CD14-positive monocyte (primary cell): ENCODE results near the gene KCNN4. TPM values are rescaled to one million over a fixed set of nuclear protein-coding genes. Genes with fewer than 3 reads are reported as not detected.

Experiments
- DNase-seq, 3 donors: peaks; one replicate each; pipeline ENCODE4 v3.0.0-alpha.2; 2011 to 2022
- H2AFZ ChIP-seq: 2 replicates; pipeline ENCODE4 v1.6.0; 2012; ENCODE audit warnings: mild to moderate bottlenecking, low read depth, low read length, inconsistent platforms; ENCODE audit not compliant: insufficient read depth, poor library complexity, severe bottlenecking
- H3K27ac ChIP-seq, 2 donors: 1 replicate in 1 of 2; 2 replicates in 1 of 2; pipeline ENCODE4 v1.5.1; 2012 to 2013; ENCODE audit warnings: low read length in 2 of 2, control low read depth in 1 of 2, inconsistent platforms in 1 of 2, low read depth in 1 of 2, mild to moderate bottlenecking in 1 of 2
- H3K27me3 ChIP-seq, 2 donors: one replicate each; pipeline versions ENCODE4 v1.6.0 to v1.6.1; 2011 to 2013; ENCODE audit warnings: low read length in 2 of 2; ENCODE audit not compliant: control insufficient read depth in 2 of 2, insufficient read depth in 2 of 2
- H3K36me3 ChIP-seq, 2 donors: replicated peaks in 1 of 2; 1 replicate in 1 of 2; 2 replicates in 1 of 2; pipeline versions ENCODE4 v1.5.1 to v1.6.1; 2012 to 2013; ENCODE audit warnings: low read length in 2 of 2, control low read depth in 1 of 2, inconsistent platforms in 1 of 2, mild to moderate bottlenecking in 1 of 2; ENCODE audit not compliant: insufficient read depth in 2 of 2, control insufficient read depth in 1 of 2
- H3K4me1 ChIP-seq, 2 donors: 1 replicate in 1 of 2; 2 replicates in 1 of 2; pipeline versions ENCODE4 v1.5.1 to v1.6.1; 2012 to 2013; ENCODE audit warnings: low read length in 2 of 2, control low read depth in 1 of 2, inconsistent platforms in 1 of 2, mild to moderate bottlenecking in 1 of 2, moderate library complexity in 1 of 2; ENCODE audit not compliant: insufficient read depth in 2 of 2, control insufficient read depth in 1 of 2
- H3K4me2 ChIP-seq: replicated peaks from 2 replicates; pipeline ENCODE3; 2012; ENCODE audit warnings: low read length, moderate library complexity, mild to moderate bottlenecking; ENCODE audit not compliant: poor library complexity, severe bottlenecking; ENCODE audit errors: extremely low read depth
- H3K4me3 ChIP-seq, 3 experiments: fragments of 200-600 bp in 1 of 3; sonication (generic) in 1 of 3; replicated peaks in 1 of 3; 1 replicate in 2 of 3; 2 replicates in 1 of 3; pipeline ENCODE4 v1.5.1; 2011 to 2013; ENCODE audit warnings: low read length in 3 of 3, mild to moderate bottlenecking in 3 of 3, control low read depth in 2 of 3, low read depth in 2 of 3, inconsistent platforms in 1 of 3, moderate library complexity in 1 of 3
- H3K79me2 ChIP-seq: 2 replicates; pipeline ENCODE4 v1.6.0; 2012; ENCODE audit warnings: mild to moderate bottlenecking, control low read depth, inconsistent platforms, low read length, moderate library complexity; ENCODE audit not compliant: insufficient read depth
- H3K9ac ChIP-seq: 2 replicates; pipeline ENCODE4 v1.6.0; 2017; ENCODE audit warnings: low read length, mild to moderate bottlenecking; ENCODE audit not compliant: insufficient read depth, poor library complexity, severe bottlenecking
- H3K9me3 ChIP-seq, 2 donors: replicated peaks in 1 of 2; 1 replicate in 1 of 2; 2 replicates in 1 of 2; pipeline versions ENCODE4 v1.5.1 to v1.6.1; 2012 to 2013; ENCODE audit warnings: low read length in 2 of 2, control low read depth in 1 of 2; ENCODE audit not compliant: control insufficient read depth in 1 of 2, insufficient read depth in 1 of 2
- H4K20me1 ChIP-seq: 2 replicates; pipeline ENCODE4 v1.6.0; 2012; ENCODE audit warnings: mild to moderate bottlenecking, low read length, control low read depth, moderate library complexity; ENCODE audit not compliant: insufficient read depth
- H3K27ac Mint-ChIP-seq, 7 donors: one replicate each; pipeline ENCODE4 v1.8.0; 2020; ENCODE audit warnings: mild to moderate bottlenecking in 7 of 7, mixed read lengths in 7 of 7, moderate library complexity in 6 of 7, inconsistent platforms in 2 of 7
- H3K27me3 Mint-ChIP-seq, 3 donors: one replicate each; pipeline ENCODE4 v1.8.0; 2021 to 2022; ENCODE audit warnings: low read depth in 3 of 3, mild to moderate bottlenecking in 3 of 3, mixed read lengths in 3 of 3, moderate library complexity in 3 of 3, inconsistent platforms in 1 of 3
- H3K36me3 Mint-ChIP-seq, 2 donors: one replicate each; pipeline ENCODE4 v1.8.0; 2020; ENCODE audit warnings: mixed read lengths in 2 of 2, inconsistent platforms in 1 of 2, mild to moderate bottlenecking in 1 of 2
- H3K4me1 Mint-ChIP-seq: one replicate; pipeline ENCODE4 v1.8.0; 2020; ENCODE audit warnings: mild to moderate bottlenecking, mixed read lengths
- H3K4me3 Mint-ChIP-seq, 2 donors: one replicate each; pipeline ENCODE4 v1.8.0; 2020; ENCODE audit warnings: mild to moderate bottlenecking in 2 of 2, mixed read lengths in 2 of 2, moderate library complexity in 1 of 2
- H3K9me3 Mint-ChIP-seq, 7 donors: one replicate each; pipeline ENCODE4 v1.8.0; 2020 to 2022; ENCODE audit warnings: mixed read lengths in 7 of 7, mild to moderate bottlenecking in 6 of 7, moderate library complexity in 6 of 7, inconsistent platforms in 2 of 7
- CTCF ChIP-seq: fragments of 200-600 bp; IDR thresholded peaks from one replicate; pipeline ENCODE4 v1.8.0; 2022; ENCODE audit warnings: antibody characterized with exemption, mild to moderate bottlenecking
- WGBS: methylation state at CpG from one replicate; pipeline ENCODE4 v1.1.5; 2013; ENCODE audit warnings: missing lambda C conversion rate; ENCODE audit not compliant: insufficient coverage; 5-methylcytosine and 5-hydroxymethylcytosine counted together
- intact Hi-C, 2 donors: fragments of 100-400 bp; cut with micrococcal nuclease; formaldehyde crosslinking; loops; one replicate each; pipeline versions ENCODE4 v1.15.0 to v1.15.1; 2023
- polyA plus RNA-seq, 3 donors: library from polyadenylated mRNA; depleted of rRNA in 1 of 3; unstranded in 2 of 3; stranded (reverse) in 1 of 3; fragments of 300-500 nt in 2 of 3; fragments of >200 nt in 1 of 3; fragmentation: Illumina TruSeq in 2 of 3; gene quantifications; 1 replicate in 2 of 3; 2 replicates in 1 of 3; pipeline ENCODE4 v1.2.3, GENCODE V29; 2012 to 2021

Gene KCNN4
- polyA plus RNA-seq, 3 donors: 12.9 to 70.4 (median 17.1) TPM

- TF ChIP-seq CTCF: no peak
- no peak overlapping the region for H2AFZ ChIP-seq
- peaks cover 56 to 68% of the 10 kb centered on the region in 2 donors for H3K36me3 ChIP-seq
- Mint-ChIP-seq H3K9me3 (peaks cover 0 to 2% (median 0%) of the 10 kb centered on the region in 7 donors), H3K4me3 (no peak overlapping the region), H3K27ac (peak overlapping the region in 4 of 7 donors; percentile 6 to 56 (median 22)), H3K36me3 (peaks cover 59 to 67% of the 10 kb centered on the region in 2 donors), H3K4me1 (peaks cover 40% of the 10 kb centered on the region), H3K27me3 (peaks cover 0 to 4% (median 0%) of the 10 kb centered on the region in 3 donors)
- WGBS: 94% methylated on average over 6 of the region's 7 CpGs
- intact Hi-C loops: no loop called here
- H3K4me3 ChIP-seq: no peak overlapping the region
- peaks cover 24% of the 10 kb centered on the region for H4K20me1 ChIP-seq
- no peaks in the 10 kb centered on the region for H3K9me3 ChIP-seq
- DNase-seq: no peak
- no peak overlapping the region for H3K9ac ChIP-seq
- peaks cover 27 to 35% of the 10 kb centered on the region in 2 donors for H3K4me1 ChIP-seq
- H3K79me2 ChIP-seq: peaks cover 59% of the 10 kb centered on the region
- H3K27ac ChIP-seq: no peak overlapping the region
- no peak overlapping the region for H3K4me2 ChIP-seq
- H3K27me3 ChIP-seq: no peaks in the 10 kb centered on the region
Observed at GRCh38 chr19:43749152-43749551, 31.6 kb downstream of the KCNN4 start.

GRCh38 chr19:43748685-43749084 lies 32.1 kb downstream of the KCNN4 start:
- Histone ChIP-seq H4K20me1 (peaks cover 23% of the 10 kb centered on the region), H3K27ac (peak overlapping the region in 1 of 2 donors; percentile 3), H3K4me1 (peaks cover 27 to 35% of the 10 kb centered on the region in 2 donors), H3K27me3 (no peaks in the 10 kb centered on the region), H3K4me2 (no peak overlapping the region), H3K4me3 (no peak overlapping the region), H2AFZ (no peak overlapping the region), H3K9me3 (no peaks in the 10 kb centered on the region), H3K79me2 (peaks cover 59% of the 10 kb centered on the region), H3K36me3 (peaks cover 59 to 72% of the 10 kb centered on the region in 2 donors), H3K9ac (no peak overlapping the region)
- TF ChIP-seq CTCF: no peak
- WGBS: no CpG with 5 or more reads among the region's 4 CpGs
- no peak overlapping the region for H3K4me3 Mint-ChIP-seq
- peaks cover 0 to 2% (median 0%) of the 10 kb centered on the region in 7 donors for H3K9me3 Mint-ChIP-seq
- peaks cover 40% of the 10 kb centered on the region for H3K4me1 Mint-ChIP-seq
- H3K36me3 Mint-ChIP-seq: peaks cover 63 to 72% of the 10 kb centered on the region in 2 donors
- peaks cover 0 to 4% (median 0%) of the 10 kb centered on the region in 3 donors for H3K27me3 Mint-ChIP-seq
- peak overlapping the region in 1 of 7 donors; percentile 65 for H3K27ac Mint-ChIP-seq
- intact Hi-C loops: no loop called here
- DNase-seq: no peak
